NCI-H2196 treated with DMSO at 0.1 percent for 48 hours (cell line): Measurements from ENCODE around the gene ESYT3.
"Not testable (repeated sequence)": the region's sequence is repeated elsewhere in the genome, so short reads cannot be mapped to it uniquely, and the experiment has no call there.

Source experiments
- DNase-seq: peaks from one replicate; lab custom pipeline; 2025; ENCODE audit not compliant: unreplicated experiment; lab: John Stamatoyannopoulos, UW

The ESYT3 gene

DNA sequence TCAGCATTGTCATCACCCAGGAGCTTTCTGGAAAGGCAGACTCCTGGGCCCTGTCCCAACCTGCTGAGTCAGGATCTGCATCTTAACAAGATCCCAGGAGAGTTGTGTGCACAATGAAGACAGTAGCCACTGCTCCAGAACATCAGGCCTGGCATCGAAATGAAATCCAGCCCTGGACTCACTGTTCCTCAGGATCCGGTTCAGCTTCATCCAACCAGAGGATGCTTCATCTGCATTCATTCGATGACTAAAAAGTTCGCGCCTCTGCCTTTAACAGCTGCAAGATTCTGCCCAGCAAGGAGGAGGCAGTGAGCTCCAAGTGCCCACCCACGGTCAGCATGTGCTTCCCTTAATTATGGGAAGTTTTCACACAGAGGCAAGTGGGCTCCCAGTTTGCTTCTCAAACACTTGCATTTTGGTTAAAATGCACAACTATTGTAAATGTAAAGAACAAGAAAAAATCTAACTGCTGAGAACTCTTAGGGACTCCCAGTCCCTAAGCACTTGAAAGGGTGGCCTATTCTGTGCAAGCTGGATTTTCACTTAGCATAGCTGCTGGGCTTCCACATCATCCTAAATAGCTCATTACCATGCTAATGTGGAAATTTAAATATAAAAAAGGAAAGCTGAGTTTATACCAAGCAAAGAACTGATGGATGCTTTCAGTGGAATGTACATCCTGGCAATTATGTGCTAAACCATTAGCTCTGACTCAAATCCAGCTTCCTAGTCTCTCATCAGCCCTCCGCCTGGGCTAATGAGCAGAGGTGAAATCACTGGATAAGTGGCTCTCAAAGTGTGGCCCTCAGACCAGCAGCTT is 25.5 kb upstream of the ESYT3 start:
- DNase-seq = no peak

DNA sequence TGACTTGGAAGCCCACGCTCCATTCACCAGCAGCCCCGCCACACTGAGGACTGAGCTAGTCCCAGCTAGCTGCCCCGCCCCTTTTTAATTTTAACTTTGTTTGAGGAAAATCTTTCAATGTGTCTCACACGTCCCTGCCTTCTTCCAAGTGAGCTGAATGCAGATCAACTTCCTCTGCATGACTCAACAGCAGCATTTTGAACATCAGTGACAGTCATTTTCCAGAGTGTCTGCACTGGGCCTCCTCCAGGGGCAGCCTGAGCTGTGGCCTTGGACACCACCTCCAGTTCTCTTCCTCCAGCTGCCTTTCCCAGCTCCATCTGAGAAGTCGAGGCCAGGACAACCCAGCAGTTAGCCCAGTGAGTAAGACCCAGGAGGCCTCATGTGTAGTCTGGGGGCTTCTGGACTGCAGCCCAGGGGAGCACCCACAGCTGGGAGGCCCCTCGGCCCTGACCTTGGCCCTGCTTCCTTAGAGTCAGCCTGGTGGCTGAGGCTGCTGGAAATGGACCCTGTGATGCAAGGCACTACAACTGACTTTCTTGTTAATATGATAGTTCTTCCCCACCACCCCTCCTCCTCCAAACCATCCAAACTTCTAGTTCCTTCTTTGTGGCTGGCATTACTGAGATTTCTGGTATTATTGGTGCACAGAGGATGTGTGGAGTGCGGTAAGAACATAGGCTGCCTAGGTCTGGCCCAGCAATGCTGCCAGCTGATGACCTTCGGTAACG is 21.4 kb upstream of the ESYT3 start:
- no peak for DNase-seq

DNA sequence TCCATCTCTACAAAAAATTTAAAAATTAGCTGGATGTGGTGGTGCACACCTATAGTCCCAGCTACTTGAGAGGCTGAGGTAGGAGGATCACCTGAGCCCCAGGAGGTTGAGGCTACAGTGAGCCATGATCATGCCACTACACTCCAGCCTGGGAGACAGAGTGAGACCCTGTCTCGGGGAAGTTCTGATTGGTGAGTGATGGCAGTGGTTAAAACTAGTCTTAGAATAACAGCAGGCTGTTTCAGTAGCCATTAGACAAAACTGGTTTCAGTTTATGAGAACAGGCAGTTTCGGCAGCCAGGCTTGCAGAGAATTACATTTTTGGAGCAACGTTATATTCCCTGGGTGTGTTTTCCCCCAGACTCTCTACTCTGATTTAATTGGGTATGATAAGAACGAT is 18.2 kb upstream of the ESYT3 start:
- not testable (repeated sequence) for DNase-seq

DNA sequence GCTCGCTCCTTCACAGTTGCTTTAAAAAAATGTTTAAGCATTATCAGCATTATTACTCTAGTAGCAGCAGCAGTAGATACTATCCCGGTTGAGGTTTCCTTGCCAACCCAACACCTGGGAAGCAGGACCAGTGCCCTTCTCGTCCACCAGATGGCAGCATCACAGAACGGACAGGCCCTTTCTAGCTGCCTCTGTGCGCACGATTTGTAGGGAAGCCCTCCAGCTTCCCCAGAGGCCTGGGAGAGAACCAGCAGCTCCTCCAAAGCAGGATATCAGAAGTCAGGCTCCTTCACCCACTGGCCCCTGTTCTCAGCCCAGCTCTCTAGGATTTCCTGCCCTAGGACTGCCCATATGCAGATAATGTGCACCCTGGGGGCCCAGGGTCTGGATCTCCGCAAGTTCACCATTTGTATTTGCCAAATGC is 16.8 kb upstream of the ESYT3 start:
- peak; percentile 87 for DNase-seq

DNA sequence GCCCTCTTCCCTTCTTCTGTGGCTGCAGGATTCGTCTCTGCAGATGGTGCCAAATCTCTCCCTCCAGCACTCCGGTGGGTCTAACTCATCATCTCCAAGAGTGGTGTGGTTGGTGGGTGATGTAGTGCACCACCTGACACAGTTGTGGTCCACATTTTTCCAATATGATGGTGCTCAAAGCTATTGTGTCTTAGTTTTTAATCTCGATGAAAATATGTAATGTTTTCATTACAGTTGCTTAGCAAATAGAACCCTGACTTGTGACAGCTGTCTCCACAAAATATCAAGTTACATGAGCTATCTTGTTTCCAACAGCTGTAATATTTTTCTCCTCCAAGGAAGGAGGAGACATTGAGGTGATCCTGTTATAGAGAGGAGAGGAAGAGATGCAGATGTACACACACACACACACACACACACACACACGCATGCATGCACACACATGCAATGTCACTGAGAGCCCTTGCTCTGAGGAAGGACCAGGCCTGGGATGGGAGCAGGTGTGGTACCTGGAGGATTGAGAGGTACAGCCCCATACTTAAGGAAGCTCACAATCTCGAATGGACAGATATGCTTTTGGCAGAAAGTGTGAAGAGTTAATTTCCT is 15.7 kb upstream of the ESYT3 start:
- peak; percentile 39 for DNase-seq

DNA sequence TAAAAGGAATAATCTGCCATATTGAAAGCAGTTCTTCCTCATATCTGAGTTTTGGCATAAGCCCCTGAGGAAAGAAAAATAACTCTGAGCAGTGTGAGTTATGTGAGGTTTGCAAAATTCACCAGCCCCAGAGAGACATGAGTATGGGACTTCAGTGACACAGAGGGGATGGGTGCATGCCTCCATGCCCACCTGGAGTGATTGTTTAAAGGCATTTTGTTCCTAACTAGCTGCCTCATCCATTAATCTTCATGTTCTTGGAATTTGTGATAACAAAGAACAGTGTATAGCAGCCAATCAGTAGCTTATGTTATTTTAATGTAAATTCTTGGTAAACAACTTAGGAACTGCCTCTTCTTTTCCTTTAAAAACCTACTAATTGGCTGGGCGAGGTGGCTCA is 11.1 kb upstream of the ESYT3 start:
- no peak for DNase-seq

DNA sequence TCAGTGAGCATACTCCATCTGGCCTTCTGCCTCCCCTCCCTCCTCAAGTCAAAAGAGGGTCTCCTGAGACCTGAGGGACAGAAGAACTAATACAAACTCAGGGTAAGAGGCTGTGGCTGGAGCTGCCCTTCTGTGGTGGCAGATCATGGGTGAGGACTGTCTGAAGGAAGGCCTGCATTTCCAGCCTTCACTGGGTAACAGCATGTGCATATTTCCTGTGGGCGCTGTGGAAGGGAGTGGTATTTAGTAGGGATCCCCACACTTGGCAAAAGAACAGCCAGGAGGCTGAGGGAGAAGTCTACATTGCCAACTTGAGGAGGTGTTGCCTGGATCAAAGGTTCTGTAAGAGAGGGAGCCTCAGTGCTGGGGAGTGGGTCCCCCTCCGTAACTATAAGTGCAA is 10.1 kb upstream of the ESYT3 start:
- no peak for DNase-seq

DNA sequence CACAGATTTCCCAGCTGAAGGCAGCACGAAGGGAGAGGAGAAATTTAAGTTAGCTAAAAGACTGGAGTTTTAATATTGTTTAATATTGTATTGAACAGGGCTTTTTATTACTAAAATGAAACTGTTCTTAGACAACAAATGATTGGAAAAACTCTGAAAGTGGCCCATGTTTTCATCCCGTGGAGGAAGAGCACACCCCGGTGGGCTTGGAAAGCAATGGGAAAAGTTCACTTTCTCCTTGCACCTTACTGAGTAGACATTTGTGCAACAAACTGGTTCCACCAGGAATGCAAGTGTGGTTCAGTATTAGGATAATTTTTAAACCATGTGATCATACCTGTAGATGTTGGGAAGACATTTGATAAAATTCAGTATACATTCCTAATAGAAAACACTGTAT is 8.2 kb upstream of the ESYT3 start:
- peak; percentile 28 for DNase-seq

DNA sequence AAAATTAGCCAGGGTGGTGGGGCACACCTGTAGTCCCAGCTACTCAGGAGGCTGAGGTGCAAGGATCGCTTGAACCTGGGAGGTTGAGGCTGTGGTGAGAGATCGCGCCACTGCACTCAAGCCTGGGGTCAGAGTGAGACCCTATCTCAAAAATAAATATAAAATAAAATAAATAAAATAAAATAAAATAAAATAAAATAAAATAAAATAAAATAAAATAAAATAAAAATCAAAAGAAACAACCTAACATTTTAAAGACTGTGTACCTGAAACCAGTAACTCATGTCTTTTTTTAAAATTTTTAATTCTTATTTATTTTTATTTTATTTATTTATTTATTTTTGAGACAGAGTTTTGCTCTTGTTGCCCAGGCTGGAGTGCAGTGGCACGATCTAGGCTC is 7.7 kb upstream of the ESYT3 start:
- not testable (repeated sequence) for DNase-seq

DNA sequence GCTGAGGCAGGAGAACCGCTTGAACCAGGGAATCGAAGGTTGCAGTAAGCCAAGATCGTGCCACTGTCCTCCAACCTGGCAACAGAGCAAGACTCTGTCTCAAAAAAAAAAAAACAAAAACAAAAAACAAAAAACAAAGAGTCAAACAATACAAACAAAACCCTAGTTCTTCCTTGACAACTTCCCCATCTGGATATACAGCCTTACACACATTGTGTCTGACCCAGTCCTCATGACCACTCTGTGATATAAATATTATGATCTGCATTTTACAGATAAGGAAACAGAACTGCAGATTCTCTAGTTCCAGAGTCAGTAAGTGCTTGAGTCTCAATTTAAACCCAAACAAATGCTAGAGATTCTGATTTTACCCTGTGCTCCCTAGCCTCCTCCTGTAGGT is 4.8 kb upstream of the ESYT3 start:
- no peak for DNase-seq

DNA sequence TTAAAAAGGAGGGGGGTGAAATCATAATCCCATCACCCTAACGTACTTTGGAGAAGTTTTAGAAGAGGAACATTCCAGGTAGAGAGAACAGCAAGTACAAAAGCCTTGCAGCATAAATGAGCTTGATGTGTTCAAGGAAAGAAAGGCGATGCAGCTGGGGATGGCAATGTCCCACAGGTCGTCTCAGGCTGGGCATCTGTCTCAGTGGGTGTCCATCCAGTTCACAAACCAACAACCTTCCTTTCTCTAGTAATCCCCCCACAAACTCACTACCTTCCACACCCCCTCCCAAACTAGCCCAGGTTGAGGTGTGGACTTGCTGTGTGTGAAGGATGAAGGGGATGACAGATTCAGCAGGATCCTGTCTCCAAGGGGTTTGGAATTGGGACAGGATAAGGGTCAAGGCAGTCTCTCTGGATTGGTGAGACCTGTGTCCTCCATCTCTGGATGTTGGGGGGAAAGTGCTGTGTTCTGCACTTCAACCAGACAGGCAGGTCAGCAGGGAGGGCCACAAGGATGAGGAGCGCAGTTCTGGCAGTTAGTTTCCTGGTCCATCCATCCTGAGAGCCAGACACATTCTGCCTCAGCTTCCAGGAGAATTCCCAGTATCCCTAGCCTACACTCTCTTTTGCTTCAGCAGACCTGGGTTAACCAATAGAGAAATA is 1.7 kb upstream of the ESYT3 start:
- no peak for DNase-seq

DNA sequence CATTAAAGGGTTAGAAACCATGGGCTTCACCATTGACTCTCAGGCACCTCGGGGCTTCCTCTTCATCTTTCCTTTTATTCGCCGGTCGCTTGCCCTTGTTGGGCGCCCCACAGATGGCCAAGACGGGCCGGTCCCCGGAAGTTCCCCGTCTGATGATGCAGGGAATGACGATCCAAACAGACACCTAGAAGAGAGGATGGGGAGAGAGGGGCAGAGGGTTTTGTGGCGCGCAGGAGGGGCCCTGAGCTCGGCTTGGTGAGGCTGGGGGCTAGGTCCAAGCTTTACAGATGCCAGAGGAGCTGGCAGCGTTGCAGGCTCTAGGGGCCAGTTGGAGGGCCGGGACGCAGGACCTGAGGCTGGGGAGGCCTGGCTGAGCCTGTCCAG is 532 bp upstream of the ESYT3 start:
- no peak for DNase-seq

DNA sequence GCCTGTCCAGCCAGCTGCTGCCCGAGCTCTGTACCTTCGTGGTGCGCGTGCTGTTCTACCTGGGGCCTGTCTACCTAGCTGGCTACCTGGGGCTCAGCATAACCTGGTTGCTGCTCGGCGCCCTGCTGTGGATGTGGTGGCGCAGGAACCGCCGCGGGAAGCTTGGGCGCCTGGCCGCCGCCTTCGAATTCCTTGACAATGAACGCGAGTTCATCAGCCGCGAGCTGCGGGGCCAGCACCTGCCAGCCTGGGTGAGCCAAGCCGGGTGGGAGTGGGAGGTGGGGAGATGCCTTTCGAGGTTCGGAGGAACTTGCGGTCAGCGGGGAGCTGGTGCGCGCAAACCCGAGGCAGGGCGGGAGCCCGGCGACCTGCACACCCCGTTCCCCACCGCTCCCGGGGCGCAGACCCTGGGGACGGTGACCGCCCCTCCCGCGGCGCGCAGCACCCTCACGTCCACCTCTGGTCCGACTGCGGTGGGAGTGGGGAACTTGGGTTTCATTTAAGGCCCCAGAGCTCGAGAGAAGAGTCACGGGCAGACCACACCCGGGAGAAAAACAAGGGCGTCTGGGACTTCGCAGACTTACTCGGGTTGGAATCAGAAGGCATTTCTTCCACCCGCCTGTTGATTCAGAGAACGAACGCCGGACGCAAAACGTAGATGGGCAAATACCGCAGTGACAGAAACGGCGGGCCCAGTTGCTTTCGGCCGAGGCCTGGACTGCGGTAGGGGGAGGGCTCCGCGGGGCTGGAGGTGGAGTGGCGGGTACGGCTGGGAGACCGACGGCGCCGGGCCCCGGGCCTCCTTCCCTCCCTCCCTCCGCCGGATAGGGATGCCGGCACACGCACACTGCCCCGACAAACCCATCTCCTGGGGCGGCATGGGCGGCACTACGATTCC is 708 bp downstream of the ESYT3 start:
- DNase-seq = no peak

DNA sequence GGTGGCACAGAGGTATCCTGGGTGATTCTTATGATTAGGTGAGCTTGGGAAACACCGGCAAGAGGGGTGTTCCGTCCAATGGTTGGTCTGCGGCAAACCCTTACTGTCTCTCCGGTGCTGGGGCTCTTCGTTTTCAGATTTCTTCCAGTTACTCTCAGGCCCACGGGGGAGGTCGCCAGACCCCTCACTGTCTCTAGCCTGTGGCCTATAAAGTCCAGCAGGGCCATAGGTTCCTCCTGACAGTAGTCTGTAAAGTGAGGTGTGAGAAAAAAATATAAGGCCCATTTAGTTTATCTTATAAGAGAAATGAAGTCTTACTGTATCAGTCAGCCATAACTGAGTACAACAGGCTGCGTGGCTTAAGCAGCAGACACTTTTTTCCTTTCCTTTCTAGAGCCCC is 1.4 kb downstream of the ESYT3 start:
- DNase-seq = no peak

DNA sequence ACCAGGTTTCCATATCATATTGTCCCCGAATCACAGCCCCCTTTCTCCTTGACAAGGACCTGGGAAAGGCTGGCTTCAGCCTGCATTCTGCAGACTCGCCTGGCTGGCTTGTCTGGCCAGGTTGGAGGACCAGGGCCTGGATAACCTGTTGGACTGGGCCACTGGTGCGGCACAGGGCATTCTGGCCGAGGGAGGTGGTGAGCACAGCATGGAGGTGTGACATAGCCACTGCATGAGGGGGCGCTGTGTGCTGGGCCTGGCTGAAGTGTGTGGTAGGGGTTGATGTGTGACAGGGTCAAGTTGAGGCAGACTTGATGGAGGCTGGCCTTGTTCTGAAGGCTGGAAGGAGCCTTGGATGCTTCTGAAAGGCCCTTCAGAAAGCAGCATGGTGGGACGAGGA is 2.9 kb downstream of the ESYT3 start:
- DNase-seq = no peak

DNA sequence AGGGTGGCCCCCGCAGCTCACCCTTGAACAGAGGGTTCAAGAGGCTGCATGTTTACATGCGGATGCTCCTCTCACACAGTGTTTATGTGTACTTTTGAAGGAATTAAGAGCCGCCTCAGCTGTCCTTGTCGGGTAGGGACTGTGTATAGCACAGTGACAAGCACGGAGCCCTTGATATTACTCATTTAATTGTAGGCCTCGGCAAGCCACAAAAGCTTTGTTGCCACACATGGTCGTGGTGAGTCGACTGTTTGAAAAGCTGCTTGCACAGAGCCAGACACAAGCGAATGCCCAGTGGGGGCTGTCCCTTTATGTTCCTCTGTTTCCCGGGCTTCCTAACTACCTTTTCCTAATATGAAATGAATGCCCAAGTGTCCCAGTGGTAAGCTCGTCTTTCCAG is 4.5 kb downstream of the ESYT3 start:
- DNase-seq = no peak

DNA sequence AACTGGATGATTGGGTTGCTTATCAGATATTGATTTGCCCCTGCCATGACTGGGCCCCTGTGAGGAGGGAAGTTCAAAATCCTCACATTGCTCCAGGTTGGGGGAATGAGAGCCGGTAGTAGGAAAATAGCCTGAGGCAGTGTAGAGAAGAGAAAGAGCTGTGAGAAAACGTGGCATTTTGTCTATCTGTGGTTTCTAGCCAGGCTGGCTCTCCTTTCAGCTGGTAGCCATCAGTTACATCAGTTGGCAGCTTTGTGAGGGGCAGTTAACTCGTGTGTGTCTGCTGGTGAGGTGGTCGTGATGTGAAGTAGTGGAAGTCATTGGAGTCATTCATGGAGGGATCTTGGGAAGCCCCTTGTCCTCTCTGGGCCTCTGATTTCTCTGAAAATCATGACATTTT is 5.2 kb downstream of the ESYT3 start:
- DNase-seq = no peak

DNA sequence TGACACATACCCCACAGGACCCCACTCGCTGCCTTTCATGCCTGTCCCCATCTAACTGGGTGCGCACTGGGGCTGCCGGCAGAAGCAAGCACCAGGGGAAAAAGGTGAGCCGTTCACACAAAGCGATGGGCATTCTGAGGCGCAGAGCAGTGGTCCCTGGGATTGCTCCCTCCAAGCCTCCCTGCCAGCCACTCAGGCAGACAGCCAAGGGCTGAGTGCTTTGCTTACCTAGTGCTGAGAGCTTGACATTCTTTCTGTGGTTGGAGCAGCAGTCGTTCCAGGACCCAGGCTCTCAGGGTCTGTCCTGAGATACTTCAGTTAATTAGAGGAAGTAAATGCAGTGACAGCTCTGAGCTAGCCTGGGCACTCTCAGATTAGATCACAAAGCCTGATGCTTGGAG is 5.7 kb downstream of the ESYT3 start:
- DNase-seq = peak; percentile 27

DNA sequence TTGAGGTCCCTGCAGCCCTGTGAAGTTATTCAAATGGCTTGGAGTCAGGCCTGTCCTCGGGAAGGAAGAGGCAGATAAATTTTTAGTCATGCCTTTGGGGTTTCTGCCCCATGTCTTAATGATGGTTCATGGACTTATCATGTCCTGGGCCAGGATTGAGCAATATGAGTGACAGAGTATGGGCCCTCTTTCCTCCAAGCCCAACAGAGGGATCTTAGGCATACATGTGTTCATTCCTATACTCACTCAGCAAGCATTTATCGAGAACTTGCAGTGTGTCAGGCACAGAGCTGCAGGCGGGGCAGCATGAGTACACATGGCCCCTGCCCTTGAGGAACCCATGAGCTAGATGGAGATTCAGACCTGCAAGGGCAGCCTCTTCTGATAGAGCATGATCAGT is 6.2 kb downstream of the ESYT3 start:
- no peak for DNase-seq

DNA sequence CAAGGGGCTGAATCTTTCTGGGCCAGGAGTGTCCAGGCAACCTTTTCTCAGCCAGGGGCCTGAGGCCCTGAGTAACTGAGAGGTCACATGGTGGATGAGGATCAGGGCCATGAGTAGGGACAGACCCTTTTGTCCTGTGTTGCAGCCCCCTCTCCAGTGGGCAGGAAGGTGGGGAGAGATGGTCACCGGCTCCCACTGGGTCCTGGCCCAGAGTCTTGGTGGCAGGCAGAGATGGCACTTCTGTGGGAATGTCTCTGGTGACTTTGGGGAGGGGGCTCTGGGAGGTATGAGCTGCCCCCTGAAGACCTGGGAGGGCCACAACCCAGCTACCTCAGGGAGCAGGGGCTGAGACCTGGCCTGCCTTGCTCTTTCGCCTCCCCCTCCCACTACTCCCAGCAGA is 6.8 kb downstream of the ESYT3 start:
- no peak for DNase-seq

DNA sequence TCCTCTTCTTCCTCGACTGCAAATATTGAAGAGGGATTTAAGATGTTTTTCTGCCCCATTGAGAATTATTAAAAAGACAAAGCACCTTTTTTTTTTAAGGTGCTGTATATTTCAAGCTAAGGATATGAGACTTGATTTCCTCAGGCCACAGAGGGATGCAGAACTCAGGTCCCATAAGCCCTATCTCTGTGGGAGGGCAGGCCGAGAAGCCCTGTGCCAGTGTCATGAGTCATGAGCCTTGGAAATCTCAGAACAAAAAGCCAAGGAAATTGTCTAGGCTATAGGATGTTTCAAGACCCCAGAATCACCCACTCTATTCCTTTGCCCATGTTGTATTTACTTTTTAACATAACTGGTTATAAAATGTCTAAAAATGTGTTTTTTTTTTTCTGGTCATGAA is 7.3 kb downstream of the ESYT3 start:
- DNase-seq = no peak
